Muscle layer of colon (tissue), 2 donors: ENCODE data around the gene LRP1.
A peak's percentile ranks its signal among the peaks of the same experiment; 100 is the strongest.

ENCODE experiments used
- H3K27ac ChIP-seq: one replicate; pipeline ENCODE4 v1.7.0; 2013; ENCODE audit warnings: low read depth, mild to moderate bottlenecking, low read length, moderate library complexity
- H3K27me3 ChIP-seq, 2 donors: one replicate each; pipeline ENCODE4 v1.7.0; 2013; ENCODE audit warnings: low read length in 2 of 2, mild to moderate bottlenecking in 2 of 2; ENCODE audit not compliant: insufficient read depth in 2 of 2, control insufficient read depth in 1 of 2
- H3K36me3 ChIP-seq: one replicate; pipeline ENCODE4 v1.7.0; 2013; ENCODE audit warnings: mild to moderate bottlenecking, low read length; ENCODE audit not compliant: insufficient read depth
- H3K4me1 ChIP-seq: one replicate; pipeline ENCODE4 v1.7.0; 2013; ENCODE audit warnings: mild to moderate bottlenecking, low read length; ENCODE audit not compliant: insufficient read depth
- H3K4me3 ChIP-seq, 2 donors: one replicate each; pipeline ENCODE4 v1.7.0; 2013; ENCODE audit warnings: low read length in 2 of 2, low read depth in 1 of 2, mild to moderate bottlenecking in 1 of 2, moderate library complexity in 1 of 2
- H3K9ac ChIP-seq: one replicate; pipeline ENCODE4 v1.7.0; 2013; ENCODE audit warnings: low read length
- H3K9me3 ChIP-seq: one replicate; pipeline ENCODE4 v1.7.0; 2013; ENCODE audit warnings: mild to moderate bottlenecking, low read length
- donor health status: abdominal sarcoma.
- donor health status: Adenocarcinoma of cecum.

The LRP1 gene

DNA sequence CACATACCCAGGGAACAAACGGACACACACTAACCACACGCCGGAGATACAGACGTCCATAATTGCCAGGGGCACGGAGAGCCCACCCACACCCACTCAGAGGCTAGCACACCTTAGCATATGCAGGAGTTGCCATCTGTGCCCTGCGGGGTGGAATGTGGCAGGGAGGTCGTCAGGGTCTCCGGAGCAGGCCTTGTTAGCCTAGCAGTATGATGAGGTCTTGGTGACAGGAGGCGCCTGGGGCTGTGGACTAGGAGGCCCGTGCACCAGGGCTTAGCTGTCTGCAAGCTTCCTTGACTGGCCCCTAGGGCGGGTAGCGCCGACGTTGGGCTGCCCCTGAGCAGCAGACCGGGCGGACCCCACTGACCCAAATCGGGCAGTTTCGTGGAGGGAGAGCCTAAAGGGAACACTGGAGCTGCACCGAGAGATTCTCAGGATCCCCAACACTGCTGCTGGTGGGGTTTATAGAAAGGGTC, 112.7 kb downstream of the LRP1 start:
- H3K9me3 ChIP-seq, result no peaks in the 10 kb centered on the region
- H3K9ac ChIP-seq, result no peak overlapping the region
- H3K4me1 ChIP-seq, result peaks cover 53% of the 10 kb centered on the region
- no peaks in the 10 kb centered on the region for H3K36me3 ChIP-seq
- H3K4me3 ChIP-seq, result peak overlapping the region in 1 of 2 donors; percentile 68
- H3K27ac ChIP-seq, result no peak overlapping the region
- peaks cover 80 to 88% of the 10 kb centered on the region in 2 donors for H3K27me3 ChIP-seq

GRCh38 chr12:57241402-57242310, 113.4 kb downstream of the LRP1 start:
- no peak overlapping the region for H3K27ac ChIP-seq
- peaks cover 80 to 87% of the 10 kb centered on the region in 2 donors for H3K27me3 ChIP-seq
- no peak overlapping the region for H3K9ac ChIP-seq
- no peaks in the 10 kb centered on the region for H3K9me3 ChIP-seq
- no peaks in the 10 kb centered on the region for H3K36me3 ChIP-seq
- H3K4me1 ChIP-seq, result peaks cover 53% of the 10 kb centered on the region
- H3K4me3 ChIP-seq, result no peak overlapping the region

- Histone ChIP-seq H3K9me3 (no peaks in the 10 kb centered on the region), H3K4me1 (peaks cover 53% of the 10 kb centered on the region), H3K27me3 (peaks cover 75 to 82% of the 10 kb centered on the region in 2 donors), H3K27ac (no peak overlapping the region), H3K36me3 (no peaks in the 10 kb centered on the region), H3K9ac (no peak overlapping the region), H3K4me3 (no peak overlapping the region)
Observed at GRCh38 chr12:57242329-57242690, 114.0 kb downstream of the LRP1 start.

- H3K27ac ChIP-seq, result no peak overlapping the region
- H3K36me3 ChIP-seq, result no peaks in the 10 kb centered on the region
- H3K9me3 ChIP-seq, result no peaks in the 10 kb centered on the region
- H3K4me1 ChIP-seq, result peaks cover 50% of the 10 kb centered on the region
- H3K9ac ChIP-seq, result no peak overlapping the region
- H3K4me3 ChIP-seq, result no peak overlapping the region
- H3K27me3 ChIP-seq, result peaks cover 69 to 77% of the 10 kb centered on the region in 2 donors
Observed at GRCh38 chr12:57242691-57243454, 114.6 kb downstream of the LRP1 start.

DNA sequence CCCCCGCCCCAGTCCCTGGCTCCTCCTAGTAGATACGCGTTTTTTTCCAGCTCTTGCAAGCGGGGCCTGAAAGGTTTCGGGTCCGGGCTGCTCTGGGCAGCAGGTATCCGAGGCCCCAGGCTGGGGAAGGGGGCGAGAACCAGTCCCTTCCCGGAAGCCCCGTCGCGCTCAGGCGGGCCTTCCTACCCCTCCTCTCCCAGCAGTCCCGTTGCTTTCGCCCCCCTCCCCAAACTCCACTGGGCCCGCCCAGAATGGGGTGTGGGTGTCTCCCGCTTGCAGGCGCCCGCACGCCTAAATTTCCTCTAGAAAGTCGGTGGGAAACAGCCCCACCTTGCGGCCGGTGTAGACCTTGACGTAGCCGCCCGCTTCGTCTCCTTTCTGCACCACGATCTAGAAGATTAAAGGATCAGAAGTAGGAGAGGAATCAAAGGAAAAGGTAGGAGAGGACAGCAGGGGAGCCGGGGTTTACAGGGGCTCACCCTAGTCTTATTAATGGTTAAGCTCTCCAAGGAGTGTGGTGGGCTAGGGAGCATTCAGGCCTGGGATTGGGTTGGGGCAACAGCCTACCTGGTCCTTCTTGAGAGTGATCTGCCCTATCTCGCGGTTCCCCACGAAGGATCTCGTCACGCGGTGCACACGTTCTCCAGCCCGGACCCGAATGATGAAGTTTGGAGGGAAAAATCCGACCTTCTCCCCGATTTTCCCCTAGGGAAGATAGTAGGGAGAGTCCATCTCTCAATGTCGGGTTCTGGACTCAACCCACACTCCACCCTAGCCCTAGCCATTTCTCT, 115.4 kb downstream of the LRP1 start:
- peaks cover 42% of the 10 kb centered on the region for H3K4me1 ChIP-seq
- no peak overlapping the region for H3K9ac ChIP-seq
- H3K9me3 ChIP-seq, result no peaks in the 10 kb centered on the region
- no peak overlapping the region for H3K4me3 ChIP-seq
- no peak overlapping the region for H3K27ac ChIP-seq
- H3K36me3 ChIP-seq, result no peaks in the 10 kb centered on the region
- H3K27me3 ChIP-seq, result peaks cover 62 to 68% of the 10 kb centered on the region in 2 donors

- H3K4me3 ChIP-seq, result no peak overlapping the region
- H3K4me1 ChIP-seq, result peaks cover 39% of the 10 kb centered on the region
- H3K36me3 ChIP-seq, result no peaks in the 10 kb centered on the region
- peaks cover 61 to 64% of the 10 kb centered on the region in 2 donors for H3K27me3 ChIP-seq
- H3K9me3 ChIP-seq, result no peaks in the 10 kb centered on the region
- H3K9ac ChIP-seq, result no peak overlapping the region
- H3K27ac ChIP-seq, result no peak overlapping the region
Observed at GRCh38 chr12:57244312-57244696, 116.0 kb downstream of the LRP1 start.

- Histone ChIP-seq H3K4me1 (peaks cover 16% of the 10 kb centered on the region), H3K36me3 (no peaks in the 10 kb centered on the region), H3K27ac (no peak overlapping the region), H3K9ac (no peak overlapping the region), H3K4me3 (no peak overlapping the region), H3K27me3 (peaks cover 36 to 38% of the 10 kb centered on the region in 2 donors), H3K9me3 (no peaks in the 10 kb centered on the region)
Observed at GRCh38 chr12:57247041-57247440, 118.8 kb downstream of the LRP1 start.

- Histone ChIP-seq H3K27ac (no peak overlapping the region), H3K9ac (no peak overlapping the region), H3K4me3 (no peak overlapping the region), H3K27me3 (peaks cover 16 to 17% of the 10 kb centered on the region in 2 donors), H3K9me3 (no peaks in the 10 kb centered on the region), H3K36me3 (no peaks in the 10 kb centered on the region), H3K4me1 (no peaks in the 10 kb centered on the region)
Observed at GRCh38 chr12:57248934-57249742, 120.9 kb downstream of the LRP1 start.

GRCh38 chr12:57250541-57250940, 122.3 kb downstream of the LRP1 start:
- no peak overlapping the region for H3K27ac ChIP-seq

DNA sequence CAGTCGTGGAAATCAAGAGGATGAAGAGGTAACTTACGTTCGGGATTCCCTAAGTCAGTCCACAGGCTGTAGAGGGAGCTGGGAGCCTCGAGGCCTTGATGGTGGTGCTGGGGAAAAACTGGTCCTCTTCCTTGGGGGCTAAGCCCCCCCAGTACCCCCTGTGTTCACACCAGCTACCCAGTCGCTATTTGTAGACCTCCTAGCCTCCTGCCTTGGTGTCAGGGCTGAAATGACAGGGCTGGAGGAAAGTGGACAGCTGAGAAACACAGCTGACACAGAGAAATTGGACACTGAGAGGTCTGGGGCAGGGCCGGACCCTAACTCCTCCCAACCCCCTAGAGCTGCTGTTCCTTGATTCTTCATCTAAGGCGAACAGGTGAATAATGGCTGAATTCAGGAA, 122.7 kb downstream of the LRP1 start, which contains the start of gene STAC3:
TSS of gene STAC3 (minus strand) at position 232 of the 400 bp plus-strand sequence. CDS start 1,551 bp downstream, outside the sequence.
- Histone ChIP-seq H3K4me1 (no peaks in the 10 kb centered on the region), H3K4me3 (no peak within 1 kb of the TSS)

More at GRCh38 chr12:57250541-57250940, 122.3 kb downstream of the LRP1 start:
- H3K4me3 ChIP-seq, result no peak overlapping the region
- H3K4me1 ChIP-seq, result no peaks in the 10 kb centered on the region
- H3K9ac ChIP-seq, result no peak overlapping the region
- H3K9me3 ChIP-seq, result no peaks in the 10 kb centered on the region
- peaks cover 4 to 8% of the 10 kb centered on the region in 2 donors for H3K27me3 ChIP-seq
- peaks cover 6% of the 10 kb centered on the region for H3K36me3 ChIP-seq

More for the DNA sequence above, 122.7 kb downstream of the LRP1 start, which contains the start of gene STAC3:
- H3K36me3 ChIP-seq, result peaks cover 10% of the 10 kb centered on the region
- no peak within 1 kb of the TSS for H3K27ac ChIP-seq
- H3K27me3 ChIP-seq, result peaks cover 4 to 8% of the 10 kb centered on the region in 2 donors
- no peak within 1 kb of the TSS for H3K9ac ChIP-seq
- no peaks in the 10 kb centered on the region for H3K9me3 ChIP-seq
